GM11168 (cell line): ENCODE data around the gene FBXO31.
"Not testable (repeated sequence)": the region's sequence is repeated elsewhere in the genome, so short reads cannot be mapped to it uniquely, and the experiment has no call there.

Experiments
- in situ Hi-C: fragments of 300-500 bp; cut with MboI; formaldehyde crosslinking; loops from one replicate; pipeline ENCODE4 v1.12.0; 2022; ENCODE audit warnings: low sequenced_read_pairs; ENCODE audit not compliant: unreplicated experiment

FBXO31 gene

DNA sequence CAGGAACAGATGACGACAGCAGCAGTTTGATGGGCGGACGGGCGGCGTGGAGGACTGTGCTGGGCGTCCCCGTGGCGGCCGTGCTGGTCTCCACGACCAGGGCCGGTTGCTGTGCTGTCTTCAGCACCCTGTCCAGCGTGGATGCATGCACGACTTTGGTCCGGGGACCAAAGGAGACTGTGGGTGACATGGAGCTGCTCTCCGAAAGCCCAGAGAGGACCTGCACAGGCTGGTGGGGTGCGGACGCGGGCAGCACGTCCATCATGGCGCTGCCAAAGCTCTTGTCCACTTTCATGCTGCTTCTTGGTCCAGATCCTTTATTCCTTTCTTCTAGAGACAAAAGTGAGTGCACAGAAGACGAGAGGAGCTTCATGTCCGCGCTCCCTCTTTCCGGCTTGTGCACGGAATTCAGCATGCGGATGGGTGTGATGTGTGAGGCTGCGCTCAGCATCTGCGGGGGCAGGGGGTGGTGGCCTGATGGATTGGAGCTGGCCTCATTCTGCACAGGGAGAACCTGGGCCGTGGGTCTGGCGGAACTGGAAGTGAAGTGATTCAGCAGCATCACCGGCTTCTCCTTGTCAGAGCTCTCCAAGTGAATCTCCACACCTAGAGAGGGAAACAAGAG lies 28.9 kb upstream of the FBXO31 start:
- in situ Hi-C loops = no loop called here

DNA sequence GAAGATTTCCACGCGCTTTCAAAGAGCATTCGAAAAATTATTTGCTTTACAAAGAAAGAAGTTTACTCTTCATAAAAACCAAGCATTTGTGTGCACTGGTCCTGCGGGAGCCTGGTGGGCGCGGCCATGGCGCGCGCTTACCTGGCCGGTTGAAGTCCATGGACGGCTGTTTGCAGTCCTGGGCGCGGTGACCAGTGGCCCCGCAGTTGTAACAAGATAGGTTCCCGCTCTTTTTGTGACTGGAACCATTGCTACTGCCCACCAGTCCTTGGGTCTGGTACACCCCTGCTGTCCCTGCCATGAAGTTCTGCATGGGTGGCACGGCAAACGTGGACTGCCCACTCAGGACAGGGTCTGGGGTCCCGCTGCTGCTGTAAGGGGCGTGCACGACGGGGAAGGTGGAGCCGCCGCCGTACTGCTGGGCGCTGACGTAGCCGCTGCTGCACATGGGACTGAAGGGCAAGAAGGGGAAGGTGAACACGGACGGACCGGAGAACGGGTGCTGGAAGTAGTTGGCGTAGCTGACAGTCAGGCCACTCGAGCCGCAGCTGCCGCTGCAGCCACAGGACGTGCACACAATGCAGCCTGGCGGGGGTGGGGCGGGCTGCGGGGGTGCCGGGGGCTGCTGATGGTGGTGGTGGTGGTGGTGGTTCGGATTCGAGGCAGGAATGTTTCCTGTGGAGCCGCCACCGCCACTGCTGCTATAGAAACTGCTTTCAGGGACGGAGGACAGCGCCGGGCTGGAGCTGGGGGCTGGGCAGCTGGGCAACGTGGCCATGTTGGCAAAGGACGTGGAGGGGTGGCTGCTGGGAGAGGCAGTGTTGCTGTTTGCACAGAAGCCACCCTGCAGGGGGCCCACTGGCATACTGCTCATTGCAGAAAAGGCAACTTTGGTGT lies 28.0 kb upstream of the FBXO31 start:
- in situ Hi-C loops = no loop called here

DNA sequence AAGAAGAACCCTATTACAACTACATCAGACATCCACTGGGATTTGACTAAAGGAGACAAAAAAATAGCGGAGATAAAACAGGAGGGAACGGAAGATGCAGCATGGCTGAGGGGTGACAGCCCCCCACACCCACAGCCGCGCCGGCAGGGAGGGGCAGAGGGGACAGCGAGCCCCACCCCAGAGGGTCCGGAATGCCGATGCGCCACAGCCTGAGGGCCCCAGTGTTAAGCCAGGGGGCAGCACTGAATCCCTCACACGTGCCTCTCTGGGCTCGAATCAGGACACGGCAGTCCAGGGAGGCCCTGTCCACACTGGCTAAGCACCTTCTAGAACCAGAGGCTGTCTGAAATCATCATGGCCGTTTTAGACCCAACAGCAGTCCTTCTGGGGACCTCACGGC lies 27.4 kb upstream of the FBXO31 start:
- in situ Hi-C loops = no loop called here

DNA sequence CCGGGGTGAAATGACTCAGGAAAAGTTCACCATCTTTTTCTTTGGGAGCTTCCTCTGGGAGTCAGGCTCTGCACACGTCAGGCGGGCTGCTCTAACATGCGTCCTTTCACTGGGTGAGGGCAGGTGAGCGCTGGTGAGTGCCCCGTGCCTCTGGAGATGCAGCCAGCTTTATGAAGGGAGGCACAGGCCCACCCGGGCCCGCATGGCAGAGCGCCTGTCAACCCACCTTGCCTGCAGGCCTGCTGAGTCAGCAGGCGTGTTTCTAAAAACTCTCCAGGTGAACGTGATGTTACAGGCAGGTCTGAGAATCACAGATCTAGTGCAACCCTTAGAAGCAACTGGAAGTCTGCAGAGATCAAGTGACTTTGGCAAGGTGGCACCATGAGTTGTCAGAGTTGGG lies 27.0 kb upstream of the FBXO31 start:
- in situ Hi-C loops = no loop called here

DNA sequence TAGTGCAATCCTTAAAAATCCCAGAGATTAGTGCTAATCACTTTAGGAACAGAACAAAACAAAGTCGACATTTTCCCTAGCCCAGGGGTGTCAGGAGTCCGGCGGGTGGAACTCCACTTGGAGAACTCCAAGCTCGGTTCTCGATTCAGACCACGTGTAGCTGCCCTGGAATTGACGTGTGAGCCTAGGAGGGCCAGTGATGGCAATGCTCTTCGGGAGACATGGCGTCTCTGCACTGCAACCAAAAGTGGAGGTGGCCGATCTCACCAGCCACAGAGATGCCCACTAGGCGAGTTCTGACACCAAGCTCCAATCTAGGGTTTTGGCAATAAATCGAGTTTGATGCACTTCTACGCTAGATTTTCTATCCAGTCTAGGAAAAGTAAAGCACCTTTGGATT lies 26.2 kb upstream of the FBXO31 start:
- in situ Hi-C loops = no loop called here

DNA sequence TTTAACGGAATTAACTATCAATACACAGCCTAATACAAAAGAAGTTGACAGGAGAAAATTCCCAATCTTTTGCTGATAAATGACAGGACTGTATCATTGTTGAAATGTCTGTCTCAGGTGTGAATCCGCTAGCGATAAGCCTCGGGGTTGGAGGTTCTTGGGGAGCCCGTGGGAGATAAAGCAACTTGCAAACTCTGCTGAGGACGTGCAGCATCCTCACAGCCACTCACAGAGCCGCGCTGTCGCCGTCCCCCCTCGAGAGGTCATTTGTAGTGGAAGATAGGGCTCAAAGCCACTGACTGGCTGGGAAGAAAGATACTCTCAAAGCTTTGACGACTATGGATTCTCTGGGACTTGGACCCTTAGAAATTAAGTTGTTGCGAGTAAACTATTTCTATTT lies 25.6 kb upstream of the FBXO31 start:
- in situ Hi-C loops = no loop called here

DNA sequence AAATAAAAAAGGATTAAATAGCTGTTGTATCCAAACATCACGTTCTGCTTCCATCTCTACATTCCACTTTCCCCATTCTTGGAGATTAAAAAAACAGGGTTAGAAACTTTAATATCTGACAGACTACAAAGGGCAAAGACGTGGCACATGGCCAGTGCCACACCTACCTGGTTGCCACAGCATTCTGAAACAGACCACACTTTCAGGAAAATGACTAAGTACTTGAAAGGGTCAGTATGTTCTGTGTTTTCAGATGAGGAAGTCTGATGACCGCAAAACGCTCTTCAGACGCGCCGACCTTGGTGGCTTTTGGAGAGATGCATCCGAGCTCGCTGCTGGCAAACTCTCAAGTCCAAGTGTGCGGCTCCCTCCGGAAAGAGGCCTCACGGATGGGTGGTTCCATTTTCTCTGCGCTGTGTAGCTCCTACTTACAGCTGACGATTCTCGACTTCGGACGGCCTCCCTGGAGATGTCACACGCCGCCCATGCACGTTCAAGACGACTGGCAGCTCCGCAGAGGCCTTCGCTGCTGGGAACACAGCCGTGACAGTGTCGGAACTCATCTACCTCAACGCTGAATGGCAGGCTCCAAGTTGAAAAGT lies 24.0 kb upstream of the FBXO31 start:
- in situ Hi-C loops = no loop called here

DNA sequence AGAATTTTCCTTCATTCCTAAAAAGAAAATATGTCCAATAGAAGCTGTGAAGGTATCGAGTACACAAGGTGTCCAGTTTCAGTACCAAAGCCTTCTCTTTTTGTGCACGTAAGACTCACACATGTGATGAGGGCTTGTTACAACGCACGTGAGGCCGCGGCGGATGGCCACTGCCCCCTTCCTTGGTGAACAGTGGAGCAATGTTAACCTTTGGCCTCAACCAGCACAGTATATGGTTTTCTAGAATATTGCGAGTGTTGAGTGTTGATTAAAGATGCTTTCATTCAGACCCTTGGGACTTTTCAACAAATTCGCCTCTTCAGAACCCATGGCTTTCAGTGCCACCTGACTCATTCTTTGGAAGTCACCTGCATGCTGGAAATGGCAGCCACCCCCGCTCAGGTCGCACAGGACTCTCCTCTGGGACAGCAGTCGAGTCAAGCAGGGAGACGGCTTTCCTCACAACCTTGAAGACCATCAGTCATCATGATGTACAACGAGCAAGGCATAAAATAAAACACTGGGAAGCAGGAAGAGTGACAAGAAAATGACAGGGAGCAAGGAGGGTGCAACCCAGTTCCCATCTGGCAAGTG lies 23.0 kb upstream of the FBXO31 start:
- in situ Hi-C loops = no loop called here

DNA sequence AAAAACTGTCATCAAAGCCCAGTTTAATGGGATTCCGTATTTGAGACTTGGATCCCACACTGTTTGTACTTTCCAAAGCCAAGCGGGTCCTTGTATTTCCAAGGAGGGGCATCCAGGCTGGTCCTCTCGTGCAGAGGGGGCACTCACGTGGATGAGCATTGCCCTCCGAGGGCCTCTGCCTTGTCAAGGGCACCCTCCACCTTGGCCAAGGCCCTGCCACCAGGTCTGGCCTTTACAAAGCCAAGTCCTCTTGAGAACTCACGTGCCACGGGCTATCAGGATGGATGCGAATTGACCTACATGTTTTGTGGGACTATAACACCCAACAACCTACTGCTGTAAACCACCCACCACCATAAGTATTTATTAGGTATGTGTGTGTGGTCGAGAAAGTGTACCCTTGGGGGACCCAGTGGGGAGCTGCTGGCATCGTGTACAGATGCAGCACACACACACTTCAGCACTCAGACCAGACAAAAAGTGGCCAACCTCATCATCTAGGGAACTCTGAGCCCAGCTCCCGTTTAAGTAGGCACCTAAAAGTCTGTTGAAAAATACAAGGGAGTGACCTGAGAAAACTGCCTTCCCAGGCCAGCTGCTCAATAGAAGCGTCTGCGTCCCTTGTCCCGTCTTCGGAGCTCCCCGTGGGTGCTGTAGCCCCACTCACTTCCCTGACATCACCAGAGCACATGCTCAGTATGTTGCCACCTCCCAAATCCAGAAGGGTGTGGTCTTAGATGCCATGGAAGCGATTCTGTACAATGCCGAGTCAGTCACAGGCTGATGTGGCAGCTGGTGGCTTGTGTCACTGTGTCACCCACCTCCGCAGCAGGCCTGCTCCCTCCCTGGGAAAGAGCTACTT lies 21.4 kb upstream of the FBXO31 start:
- in situ Hi-C loops = no loop called here

DNA sequence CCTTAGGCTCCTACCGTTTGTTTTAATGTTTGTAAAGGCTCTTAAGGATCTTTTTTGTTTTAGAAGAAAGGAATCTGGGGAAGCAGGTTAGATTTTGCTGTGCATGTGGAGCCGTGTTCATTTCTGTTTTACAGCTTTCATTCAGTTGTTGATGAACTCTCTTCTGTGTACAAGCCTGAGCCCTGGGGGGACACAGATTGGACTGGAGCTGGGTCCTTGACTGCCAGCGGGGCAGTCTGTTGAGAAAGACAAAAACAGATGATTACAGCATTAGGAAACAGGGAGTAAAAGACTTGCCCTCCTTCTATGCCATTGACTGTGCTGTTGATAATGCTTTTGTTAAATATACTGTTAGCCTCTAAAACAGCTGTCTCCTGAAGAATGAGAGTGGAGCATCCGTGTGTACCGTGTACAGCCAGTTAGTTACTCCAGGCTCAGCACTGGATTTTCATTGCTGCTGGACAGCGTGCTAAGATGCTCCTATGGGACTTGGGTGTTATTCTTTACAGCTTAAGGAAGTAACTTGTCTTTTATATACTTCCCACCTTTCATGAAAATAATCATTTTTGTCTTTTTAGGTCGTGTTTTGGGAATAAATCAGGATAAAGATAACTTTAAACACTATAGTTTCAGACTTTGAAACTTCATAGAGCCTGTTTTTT lies 11.7 kb upstream of the FBXO31 start:
- in situ Hi-C loops = no loop called here

DNA sequence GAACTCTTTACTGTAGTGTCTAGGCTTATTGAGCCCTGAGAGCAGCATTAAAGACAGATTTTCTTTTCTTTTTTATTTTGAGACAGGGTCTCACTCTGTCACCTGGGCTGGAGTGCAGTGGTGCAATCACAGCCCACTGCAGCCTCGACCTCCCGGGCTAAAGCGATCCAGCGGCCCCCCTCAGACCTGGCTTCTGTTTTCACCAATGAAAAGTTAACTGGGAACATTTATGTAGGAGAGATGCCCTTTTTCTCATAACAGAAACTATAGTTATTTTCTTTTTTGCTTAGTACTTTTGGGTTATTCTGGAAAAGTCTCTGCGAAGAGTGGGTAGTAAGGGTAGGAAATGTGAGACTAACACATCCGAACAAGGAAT lies 10.1 kb upstream of the FBXO31 start:
- in situ Hi-C loops = no loop called here

DNA sequence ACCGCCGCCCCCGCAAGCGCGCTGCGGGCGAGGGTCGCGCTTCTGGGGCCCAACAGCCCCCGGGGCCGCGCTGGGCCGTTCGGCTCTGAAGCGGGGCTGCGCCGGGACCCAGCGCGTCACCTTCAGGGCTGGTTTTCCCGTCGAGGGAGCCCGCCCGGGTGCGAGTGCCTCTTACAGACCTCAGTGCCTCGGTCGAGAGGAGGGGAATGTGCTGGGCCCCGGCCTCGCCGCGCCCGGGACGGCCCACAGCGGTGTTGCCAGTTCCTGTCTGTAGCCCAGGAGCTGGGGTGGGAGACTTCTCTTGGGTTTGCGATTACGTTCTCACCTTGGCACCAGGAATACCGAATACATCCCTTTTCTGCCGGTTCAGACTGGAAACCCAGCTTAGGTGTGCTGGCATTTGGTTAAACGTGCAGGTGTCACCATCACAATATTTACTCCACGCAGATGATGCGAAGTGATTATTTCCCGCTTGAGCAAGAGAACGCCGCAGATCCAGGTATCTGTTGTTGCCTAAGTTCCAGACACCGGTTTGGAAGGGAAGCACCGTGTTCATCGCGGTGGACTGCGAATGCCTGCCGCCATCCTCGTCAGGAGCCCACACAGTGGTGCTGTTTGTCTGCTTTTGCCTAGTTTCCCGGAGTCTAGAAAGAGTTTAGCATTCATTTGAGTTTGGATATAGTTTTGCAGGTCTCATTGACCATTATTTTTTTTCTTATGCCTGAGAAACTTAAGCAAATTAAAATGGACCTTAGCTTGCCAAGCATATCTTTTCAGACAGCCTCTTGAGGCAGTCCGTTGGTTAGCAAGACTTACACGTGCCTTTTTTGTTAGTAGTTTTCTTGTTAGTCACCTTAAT lies 9.5 kb upstream of the FBXO31 start:
- in situ Hi-C loops = no loop called here

DNA sequence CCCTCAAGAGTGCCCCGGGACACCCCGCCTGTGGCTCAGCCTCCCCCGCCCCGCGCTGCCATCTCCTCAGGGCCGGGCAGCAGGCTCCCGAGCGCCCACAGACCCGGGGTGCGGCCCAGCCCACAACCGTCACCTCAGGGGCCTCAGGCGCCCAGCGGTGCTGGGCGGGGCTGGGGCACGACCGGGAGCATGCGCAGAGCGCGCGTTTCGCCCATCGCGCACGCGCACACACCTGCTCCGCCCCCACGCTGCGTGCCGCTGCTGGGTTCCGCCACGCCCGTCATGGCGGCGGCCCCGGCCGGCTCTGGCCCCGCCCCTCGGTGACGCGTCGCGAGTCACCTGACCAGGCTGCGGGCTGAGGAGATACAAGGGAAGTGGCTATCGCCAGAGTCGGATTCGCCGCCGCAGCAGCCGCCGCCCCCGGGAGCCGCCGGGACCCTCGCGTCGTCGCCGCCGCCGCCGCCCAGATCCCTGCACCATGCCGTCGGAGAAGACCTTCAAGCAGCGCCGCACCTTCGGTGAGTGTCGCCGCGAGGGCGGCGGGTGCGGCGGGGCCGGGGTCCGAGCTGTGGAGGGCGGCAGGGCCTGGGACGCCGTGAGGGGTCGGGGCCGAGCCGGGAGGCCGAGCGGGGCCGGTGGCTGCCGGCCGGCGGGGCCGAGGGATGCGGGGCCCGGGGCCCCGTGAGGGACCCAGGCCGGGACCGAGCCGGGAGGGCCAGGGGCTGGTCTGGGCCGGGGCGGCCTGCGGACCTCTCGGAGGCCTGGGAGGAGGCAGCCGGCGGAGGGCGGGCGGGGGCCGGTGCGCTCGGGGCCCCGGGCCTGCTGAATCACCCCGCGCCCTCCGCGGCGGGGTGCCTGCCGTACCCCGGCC lies 8.6 kb upstream of the FBXO31 start, which contains the start of gene MAP1LC3B:
TSS of gene MAP1LC3B (plus strand) at position 387 of the 871 bp plus-strand sequence. CDS start at position 479, 92 bp downstream.
- in situ Hi-C loops = no loop called here

DNA sequence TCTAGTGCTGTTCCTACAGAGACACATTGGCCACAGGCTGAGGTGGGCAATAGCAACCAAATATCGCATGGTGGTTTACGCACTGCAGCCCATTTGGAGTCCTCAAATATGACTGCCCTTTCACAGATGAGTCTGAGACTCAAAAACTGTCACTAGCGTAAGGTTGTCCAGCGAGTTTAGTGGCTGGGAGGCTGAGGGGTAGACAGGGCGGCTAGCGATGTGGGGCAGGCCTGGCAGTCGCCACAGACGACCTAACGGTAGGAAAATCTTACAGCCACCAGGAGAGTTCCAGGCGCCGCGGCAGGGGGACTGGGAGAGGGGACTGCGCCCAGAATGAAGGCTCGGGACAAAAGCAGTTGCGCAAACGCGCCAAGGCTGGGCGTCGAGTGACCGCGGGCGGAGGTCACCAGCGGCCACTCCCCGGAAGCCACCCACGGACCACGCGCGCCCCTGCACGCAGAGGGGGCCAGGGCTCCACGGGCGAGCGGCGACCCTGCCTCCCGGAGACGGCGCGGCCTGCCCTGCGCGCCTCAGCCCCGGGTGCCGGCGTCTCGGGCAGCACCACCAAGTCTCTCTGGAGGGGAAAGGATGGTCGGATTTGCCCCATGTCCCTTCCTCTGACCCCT lies 7.9 kb upstream of the FBXO31 start:
- in situ Hi-C loops = no loop called here

DNA sequence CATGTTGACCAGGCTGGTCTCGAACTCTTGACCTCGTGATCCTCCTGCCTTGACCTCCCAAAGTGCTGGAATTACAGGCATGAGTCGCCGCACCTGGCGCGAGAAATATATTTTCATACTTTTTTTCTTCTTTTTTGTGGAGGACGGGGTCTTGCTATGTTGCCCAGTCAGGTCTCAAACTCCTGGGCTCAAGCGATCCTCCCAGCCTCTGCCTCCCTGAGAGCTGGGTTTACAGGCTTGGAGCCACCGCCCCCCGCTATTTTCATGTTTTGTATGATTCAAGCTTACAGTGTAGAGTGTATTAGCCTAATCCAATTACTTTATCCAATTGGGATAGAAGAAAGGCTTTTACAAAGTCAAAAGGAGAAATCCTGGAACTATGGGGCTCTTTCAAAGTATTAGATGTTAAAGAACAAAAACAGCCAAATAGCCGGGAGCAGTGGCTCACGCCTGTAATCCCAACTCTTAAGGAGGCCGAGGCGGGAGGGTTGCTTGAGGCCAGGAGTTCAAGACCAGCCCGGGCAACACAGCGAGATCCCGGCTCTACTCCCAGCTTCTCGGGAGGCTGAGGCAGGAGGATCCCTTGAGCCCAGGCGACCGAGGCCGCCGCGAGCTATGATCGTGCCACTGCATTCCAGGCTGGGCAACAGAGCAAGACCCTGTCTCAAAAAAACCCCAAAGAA lies 7.2 kb upstream of the FBXO31 start:
- in situ Hi-C loops = no loop called here

DNA sequence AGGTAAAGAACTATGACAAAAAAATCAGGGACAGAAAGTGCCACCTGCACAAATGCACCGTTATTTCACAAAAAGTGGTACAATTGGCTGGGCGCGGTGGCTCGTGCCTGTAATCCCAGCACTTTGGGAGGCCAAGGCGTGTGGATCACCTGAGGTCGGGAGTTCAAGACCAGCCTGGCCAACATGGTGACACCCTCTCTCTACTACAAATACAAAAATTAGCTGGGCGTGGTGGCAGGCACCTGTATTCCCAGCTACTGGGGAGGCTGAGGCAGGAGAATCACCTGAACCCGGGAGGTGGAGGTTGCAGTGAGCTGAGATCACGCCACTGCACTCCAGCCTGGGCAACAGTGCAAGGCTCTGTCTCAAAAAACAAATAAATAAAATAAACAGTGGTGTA lies 6.3 kb upstream of the FBXO31 start:
- in situ Hi-C loops = not testable (repeated sequence)

DNA sequence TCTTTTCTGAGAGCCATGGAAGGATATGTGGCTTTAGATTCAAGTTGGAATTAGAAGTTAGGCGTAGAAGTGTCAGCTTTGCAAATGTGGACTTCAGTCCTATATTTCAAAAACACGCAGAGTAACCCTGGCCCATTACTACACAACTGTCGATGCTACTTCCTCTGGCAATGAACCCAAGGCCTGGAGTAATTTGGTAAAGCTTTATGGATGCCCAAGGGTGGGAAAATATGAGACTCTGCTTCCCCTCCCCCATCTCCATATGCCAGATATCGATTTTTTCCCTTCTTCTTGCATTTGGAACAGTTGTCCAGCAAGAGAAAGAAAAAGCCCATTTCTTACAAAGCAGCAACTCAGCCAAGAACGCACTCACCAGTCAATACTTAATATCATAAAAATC lies 5.7 kb upstream of the FBXO31 start:
- in situ Hi-C loops = no loop called here
